ENCODE data around the gene UBE2QL1. TPM values are rescaled to one million over a fixed set of nuclear protein-coding genes. Genes with fewer than 3 reads are reported as not detected.

UBE2QL1 gene
- total RNA-seq, 4 donors from 2014 or later: 0.72 to 5.0 (median 2.4) TPM

DNA sequence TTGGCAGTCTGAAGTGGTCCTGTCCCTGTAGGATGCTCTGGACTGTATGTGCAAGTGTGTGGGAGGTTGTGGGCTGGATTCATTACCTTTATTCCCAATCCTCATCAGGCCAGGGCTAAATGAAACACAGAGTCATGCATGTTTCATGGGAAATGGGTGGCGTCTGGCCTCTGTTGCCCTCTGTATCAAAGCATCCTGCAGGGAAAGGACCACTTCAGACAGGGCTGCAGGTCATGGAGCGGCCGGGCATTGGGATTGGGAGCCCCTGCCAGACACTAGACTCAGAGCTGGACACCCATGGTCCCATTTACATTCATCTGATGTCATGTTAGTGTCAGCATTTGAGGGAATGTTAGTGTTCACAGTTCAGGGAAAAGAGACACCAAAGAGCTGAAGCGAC, 53.8 kb downstream of the UBE2QL1 start:
- TF ChIP-seq, protein P1, sequence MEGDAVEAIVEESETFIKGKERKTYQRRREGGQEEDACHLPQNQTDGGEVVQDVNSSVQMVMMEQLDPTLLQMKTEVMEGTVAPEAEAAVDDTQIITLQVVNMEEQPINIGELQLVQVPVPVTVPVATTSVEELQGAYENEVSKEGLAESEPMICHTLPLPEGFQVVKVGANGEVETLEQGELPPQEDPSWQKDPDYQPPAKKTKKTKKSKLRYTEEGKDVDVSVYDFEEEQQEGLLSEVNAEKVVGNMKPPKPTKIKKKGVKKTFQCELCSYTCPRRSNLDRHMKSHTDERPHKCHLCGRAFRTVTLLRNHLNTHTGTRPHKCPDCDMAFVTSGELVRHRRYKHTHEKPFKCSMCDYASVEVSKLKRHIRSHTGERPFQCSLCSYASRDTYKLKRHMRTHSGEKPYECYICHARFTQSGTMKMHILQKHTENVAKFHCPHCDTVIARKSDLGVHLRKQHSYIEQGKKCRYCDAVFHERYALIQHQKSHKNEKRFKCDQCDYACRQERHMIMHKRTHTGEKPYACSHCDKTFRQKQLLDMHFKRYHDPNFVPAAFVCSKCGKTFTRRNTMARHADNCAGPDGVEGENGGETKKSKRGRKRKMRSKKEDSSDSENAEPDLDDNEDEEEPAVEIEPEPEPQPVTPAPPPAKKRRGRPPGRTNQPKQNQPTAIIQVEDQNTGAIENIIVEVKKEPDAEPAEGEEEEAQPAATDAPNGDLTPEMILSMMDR (IDR thresholded peaks at IDR 0.05): no peak
- ATAC-seq (ENCODE audit: low FRiP score) (no peak), DNase-seq (ENCODE audit: low spot score) (no peak)

DNA sequence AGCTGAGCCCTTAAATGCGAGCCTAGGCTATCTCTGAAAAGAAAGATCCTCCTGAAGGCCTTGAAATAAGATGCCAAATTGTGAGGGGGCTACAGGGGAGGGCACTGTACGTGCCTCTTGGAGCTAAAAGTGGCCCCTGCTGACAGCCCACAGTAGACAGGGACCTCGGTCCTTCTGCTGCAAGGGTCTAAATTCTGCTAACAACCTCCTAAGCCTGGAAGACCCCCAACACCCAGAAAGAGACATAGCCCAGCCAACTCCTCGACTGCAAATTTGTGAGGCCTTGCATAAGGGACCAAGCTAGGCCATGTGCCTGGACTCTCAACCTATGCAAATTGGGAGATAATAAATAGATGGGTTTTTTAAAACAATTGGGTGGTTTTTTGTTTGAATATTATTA, 54.7 kb downstream of the UBE2QL1 start:
- no peak for ATAC-seq (ENCODE audit: low FRiP score)

DNA sequence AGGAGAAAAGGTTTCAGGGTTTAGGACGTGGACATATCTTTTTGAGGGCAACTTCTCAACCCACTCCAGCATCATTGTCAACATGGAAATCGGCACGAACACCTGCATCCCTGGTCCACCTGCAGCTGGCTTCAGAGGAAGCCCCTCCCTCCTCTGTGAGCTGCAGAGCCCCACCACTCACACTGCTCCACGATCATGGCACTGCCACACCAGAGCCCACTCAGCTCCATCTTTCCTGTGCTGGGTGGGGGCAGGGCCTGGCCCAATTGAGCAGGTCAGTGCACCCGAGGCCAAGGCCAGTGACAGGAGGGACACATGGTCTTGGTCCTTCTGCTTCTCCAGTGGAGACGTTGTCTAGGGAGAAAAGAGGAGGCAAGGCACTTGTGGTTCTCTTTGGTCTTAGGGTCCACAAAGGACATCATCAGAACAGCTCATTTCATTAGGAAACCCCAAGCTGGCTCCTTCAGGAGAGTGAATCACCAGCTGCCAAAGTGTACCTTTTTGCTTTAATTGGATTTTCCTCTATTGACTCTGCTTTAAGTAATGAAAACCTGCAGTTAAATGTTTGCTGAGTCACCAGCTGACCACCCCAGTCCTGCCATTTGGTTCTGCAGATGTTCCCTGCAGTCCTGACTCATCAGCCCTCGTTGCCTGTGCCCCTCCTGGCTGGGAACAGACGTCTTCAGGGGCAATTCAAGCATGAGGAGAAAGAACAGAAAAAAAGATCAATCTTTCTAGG, 56.2 kb downstream of the UBE2QL1 start:
- TF ChIP-seq, protein P1 (IDR thresholded peaks at IDR 0.05): no peak
- DNase-seq (ENCODE audit: low spot score): no peak

More for the DNA sequence above, 54.7 kb downstream of the UBE2QL1 start:
- TF ChIP-seq, protein P1 (IDR thresholded peaks at IDR 0.05): no peak
- no peak for DNase-seq (ENCODE audit: low spot score)

DNA sequence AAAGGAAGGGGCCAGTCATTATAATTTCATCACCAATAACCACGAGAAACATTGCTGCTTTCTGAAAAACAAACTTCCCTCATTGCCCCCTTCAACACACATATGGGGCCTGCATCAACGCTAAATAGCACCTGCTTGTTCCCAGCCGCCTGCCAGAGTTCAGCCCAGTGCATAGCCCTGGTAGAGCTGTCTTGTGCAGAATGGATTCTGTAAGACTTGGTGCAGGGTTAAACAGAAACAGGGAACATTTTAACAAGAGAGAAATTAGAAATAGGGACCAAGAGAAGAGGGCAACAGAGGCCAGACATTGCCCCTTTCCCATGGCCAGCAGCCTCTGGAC, 56.7 kb downstream of the UBE2QL1 start:
- ATAC-seq (ENCODE audit: low FRiP score): no peak
- DNase-seq (ENCODE audit: low spot score): no peak
- TF ChIP-seq, protein P1 (IDR thresholded peaks at IDR 0.05): no peak

More for the DNA sequence above, 56.2 kb downstream of the UBE2QL1 start:
- ATAC-seq (ENCODE audit: low FRiP score): no peak

DNA sequence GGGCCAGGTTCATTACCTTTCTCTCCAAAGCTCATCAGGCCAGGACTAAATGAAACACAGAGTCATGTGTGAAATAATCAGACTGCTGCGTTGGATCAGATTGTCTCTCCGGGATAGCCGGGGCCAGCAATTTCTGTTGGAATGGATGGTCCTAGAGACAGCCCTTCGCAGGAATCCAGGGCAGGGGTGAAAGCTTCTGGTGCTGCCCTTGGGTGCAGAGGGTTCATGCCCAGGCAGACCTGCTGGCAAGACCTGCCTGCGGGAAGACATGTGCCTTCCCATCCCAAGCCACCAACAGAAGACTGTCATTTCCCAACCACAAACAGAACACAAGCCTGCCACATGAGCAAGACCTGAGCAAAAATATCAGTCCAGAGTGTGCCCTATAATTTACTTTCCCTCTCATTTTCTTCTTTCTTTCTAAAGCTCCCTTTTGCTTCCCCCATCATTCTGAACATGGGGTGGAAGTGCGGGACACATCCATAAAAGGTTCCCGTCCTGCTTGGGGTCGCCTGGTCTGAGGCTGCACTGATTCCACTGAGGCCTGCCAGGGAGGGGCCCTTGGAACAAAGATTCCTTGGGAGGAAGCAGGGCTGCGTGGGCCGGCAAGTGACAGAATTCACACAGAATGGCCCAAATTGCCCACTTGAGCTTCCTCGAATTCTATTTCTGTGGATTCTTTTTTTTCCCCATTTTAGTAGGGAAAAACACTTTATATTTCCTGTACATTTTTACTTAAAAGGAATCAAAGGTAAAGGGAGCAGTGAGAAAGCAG, 57.3 kb downstream of the UBE2QL1 start:
- TF ChIP-seq, protein P1 (IDR thresholded peaks at IDR 0.05): no peak
- no peak for DNase-seq (ENCODE audit: low spot score)
- no peak for ATAC-seq (ENCODE audit: low FRiP score)

DNA sequence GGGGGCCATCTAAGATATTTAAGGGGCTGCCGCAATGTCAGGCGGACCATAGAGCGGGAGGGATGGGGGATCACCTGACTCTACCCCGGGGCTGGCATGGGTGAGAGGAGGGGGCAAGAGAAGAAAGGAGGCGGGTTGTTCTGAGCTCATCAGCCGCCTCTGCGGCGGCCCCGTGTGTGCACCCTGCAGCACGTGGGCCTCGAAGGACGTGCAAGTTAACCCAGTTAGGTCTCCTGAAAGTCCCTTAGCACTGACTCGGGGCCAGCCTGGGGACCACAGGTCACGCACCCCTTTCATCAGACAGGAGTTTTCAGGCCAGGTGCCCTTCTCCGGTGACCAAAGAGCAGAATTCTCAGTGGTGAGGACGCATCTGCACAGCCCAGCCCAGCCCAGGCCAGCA, 58.0 kb downstream of the UBE2QL1 start:
- ATAC-seq (ENCODE audit: low FRiP score) (no peak), DNase-seq (ENCODE audit: low spot score) (no peak)
- TF ChIP-seq, protein P1 (IDR thresholded peaks at IDR 0.05): no peak
